ENCODE results near the gene CFAP77. TPM values are rescaled to one million over a fixed set of nuclear protein-coding genes. Genes with fewer than 3 reads are reported as not detected.

CFAP77 gene
- polyA plus RNA-seq, 1 of the 3 experiments (the other 2 are of a cell fraction): 1.1 TPM

- Histone ChIP-seq H3K36me3 (replicated peaks in 1 of 2; ENCODE audit: control insufficient read depth in 1 of 2, insufficient read depth in 2 of 2, low read length in 1 of 2) (no peaks in the 10 kb centered on the region), H2AFZ (ENCODE audit: low read depth) (no peak overlapping the region), H3K9ac (no peak overlapping the region), H3K4me3 (ENCODE audit: low read depth in 2 of 2, low read length in 1 of 2) (no peak overlapping the region), H3K4me1 (ENCODE audit: control insufficient read depth in 1 of 2, insufficient read depth in 2 of 2, low read depth in 1 of 2, low read length in 1 of 2) (peaks cover 0 to 39% of the 10 kb centered on the region in 2 experiments; a peak in 1 of 4 replicates), H3K79me2 (ENCODE audit: insufficient read depth) (no peaks in the 10 kb centered on the region), H3K9me2 (no peaks in the 10 kb centered on the region), H3F3A (replicated peaks; ENCODE audit: insufficient read depth) (no peaks in the 10 kb centered on the region), H3K4me2 (no peak overlapping the region), H4K20me1 (ENCODE audit: insufficient read depth) (no peaks in the 10 kb centered on the region), H3K27ac (ENCODE audit: low read depth in 2 of 2, low read length in 1 of 2) (no peak overlapping the region), H3K27me3 (ENCODE audit: insufficient read depth) (no peaks in the 10 kb centered on the region), H3K9me3 (no peaks in the 10 kb centered on the region)
- WGBS (ENCODE audit: low lambda C conversion rate): 84% methylated on average over 12 of the region's 19 CpGs
- no peak for DNase-seq
- ChIA-PET POLR2A (no interaction called here), CTCF (interaction anchor here (1.4 to 2.7 kb wide), 2 partner anchors 33 to 35 kb away, joined by 5 to 8 read pairs; no protein-coding TSS in a partner anchor)
- TF ChIP-seq TAF1 (IDR thresholded peaks at IDR 0.05; ENCODE audit: borderline replicate concordance, low read depth, low read length) (no peak), RAD21 (IDR thresholded peaks at IDR 0.05; ENCODE audit: low read length) (no peak), USF2 (IDR thresholded peaks at IDR 0.05; ENCODE audit: borderline replicate concordance, low read depth, low read length) (no peak), EZH2phosphoT487 (IDR thresholded peaks at IDR 0.05; ENCODE audit: borderline replicate concordance, low read depth) (no peak), GATA2 (CRISPR knock-in tag; IDR thresholded peaks at IDR 0.05) (no peak), RXRA (IDR thresholded peaks at IDR 0.05; ENCODE audit: borderline replicate concordance, low read depth) (no peak), FOSL2 (IDR thresholded peaks at IDR 0.05; ENCODE audit: borderline replicate concordance, low read depth) (no peak), CTCF (IDR thresholded peaks at IDR 0.05) (no peak), POLR2AphosphoS5 (IDR thresholded peaks at IDR 0.05; ENCODE audit: low read depth, low read length) (no peak), MEF2A (IDR thresholded peaks at IDR 0.05; ENCODE audit: borderline replicate concordance, low read depth) (no peak), RCOR1 (IDR thresholded peaks at IDR 0.05; ENCODE audit: low read length) (no peak), YY1 (IDR thresholded peaks at IDR 0.05; ENCODE audit: low read depth) (no peak), TCF12 (IDR thresholded peaks at IDR 0.05) (no peak), TEAD4 (IDR thresholded peaks at IDR 0.05; ENCODE audit: borderline replicate concordance, insufficient read depth) (no peak), EP300 (IDR thresholded peaks at IDR 0.05; ENCODE audit: borderline replicate concordance in 1 of 2, low read depth in 1 of 2, low read length in 1 of 2) (no peak), ELF1 (IDR thresholded peaks at IDR 0.05) (no peak)
- TF ChIP-seq, protein P1, sequence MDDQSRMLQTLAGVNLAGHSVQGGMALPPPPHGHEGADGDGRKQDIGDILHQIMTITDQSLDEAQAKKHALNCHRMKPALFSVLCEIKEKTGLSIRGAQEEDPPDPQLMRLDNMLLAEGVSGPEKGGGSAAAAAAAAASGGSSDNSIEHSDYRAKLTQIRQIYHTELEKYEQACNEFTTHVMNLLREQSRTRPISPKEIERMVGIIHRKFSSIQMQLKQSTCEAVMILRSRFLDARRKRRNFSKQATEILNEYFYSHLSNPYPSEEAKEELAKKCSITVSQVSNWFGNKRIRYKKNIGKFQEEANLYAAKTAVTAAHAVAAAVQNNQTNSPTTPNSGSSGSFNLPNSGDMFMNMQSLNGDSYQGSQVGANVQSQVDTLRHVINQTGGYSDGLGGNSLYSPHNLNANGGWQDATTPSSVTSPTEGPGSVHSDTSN (IDR thresholded peaks at IDR 0.05): no peak
- TF ChIP-seq, protein P2, sequence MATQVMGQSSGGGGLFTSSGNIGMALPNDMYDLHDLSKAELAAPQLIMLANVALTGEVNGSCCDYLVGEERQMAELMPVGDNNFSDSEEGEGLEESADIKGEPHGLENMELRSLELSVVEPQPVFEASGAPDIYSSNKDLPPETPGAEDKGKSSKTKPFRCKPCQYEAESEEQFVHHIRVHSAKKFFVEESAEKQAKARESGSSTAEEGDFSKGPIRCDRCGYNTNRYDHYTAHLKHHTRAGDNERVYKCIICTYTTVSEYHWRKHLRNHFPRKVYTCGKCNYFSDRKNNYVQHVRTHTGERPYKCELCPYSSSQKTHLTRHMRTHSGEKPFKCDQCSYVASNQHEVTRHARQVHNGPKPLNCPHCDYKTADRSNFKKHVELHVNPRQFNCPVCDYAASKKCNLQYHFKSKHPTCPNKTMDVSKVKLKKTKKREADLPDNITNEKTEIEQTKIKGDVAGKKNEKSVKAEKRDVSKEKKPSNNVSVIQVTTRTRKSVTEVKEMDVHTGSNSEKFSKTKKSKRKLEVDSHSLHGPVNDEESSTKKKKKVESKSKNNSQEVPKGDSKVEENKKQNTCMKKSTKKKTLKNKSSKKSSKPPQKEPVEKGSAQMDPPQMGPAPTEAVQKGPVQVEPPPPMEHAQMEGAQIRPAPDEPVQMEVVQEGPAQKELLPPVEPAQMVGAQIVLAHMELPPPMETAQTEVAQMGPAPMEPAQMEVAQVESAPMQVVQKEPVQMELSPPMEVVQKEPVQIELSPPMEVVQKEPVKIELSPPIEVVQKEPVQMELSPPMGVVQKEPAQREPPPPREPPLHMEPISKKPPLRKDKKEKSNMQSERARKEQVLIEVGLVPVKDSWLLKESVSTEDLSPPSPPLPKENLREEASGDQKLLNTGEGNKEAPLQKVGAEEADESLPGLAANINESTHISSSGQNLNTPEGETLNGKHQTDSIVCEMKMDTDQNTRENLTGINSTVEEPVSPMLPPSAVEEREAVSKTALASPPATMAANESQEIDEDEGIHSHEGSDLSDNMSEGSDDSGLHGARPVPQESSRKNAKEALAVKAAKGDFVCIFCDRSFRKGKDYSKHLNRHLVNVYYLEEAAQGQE (IDR thresholded peaks at IDR 0.05; ENCODE audit: low read depth, low read length): no peak
- TF ChIP-seq, protein P3, sequence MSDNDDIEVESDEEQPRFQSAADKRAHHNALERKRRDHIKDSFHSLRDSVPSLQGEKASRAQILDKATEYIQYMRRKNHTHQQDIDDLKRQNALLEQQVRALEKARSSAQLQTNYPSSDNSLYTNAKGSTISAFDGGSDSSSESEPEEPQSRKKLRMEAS (IDR thresholded peaks at IDR 0.05; ENCODE audit: low read depth): no peak
- TF ChIP-seq, protein P4, sequence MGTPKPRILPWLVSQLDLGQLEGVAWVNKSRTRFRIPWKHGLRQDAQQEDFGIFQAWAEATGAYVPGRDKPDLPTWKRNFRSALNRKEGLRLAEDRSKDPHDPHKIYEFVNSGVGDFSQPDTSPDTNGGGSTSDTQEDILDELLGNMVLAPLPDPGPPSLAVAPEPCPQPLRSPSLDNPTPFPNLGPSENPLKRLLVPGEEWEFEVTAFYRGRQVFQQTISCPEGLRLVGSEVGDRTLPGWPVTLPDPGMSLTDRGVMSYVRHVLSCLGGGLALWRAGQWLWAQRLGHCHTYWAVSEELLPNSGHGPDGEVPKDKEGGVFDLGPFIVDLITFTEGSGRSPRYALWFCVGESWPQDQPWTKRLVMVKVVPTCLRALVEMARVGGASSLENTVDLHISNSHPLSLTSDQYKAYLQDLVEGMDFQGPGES (IDR thresholded peaks at IDR 0.05; ENCODE audit: low read depth, low read length): no peak
Observed at GRCh38 chr9:132541870-132542830, 132.1 kb downstream of the CFAP77 start.
